ENCODE data around the gene SLC22A23. TPM values are rescaled to one million over a fixed set of nuclear protein-coding genes. Genes with fewer than 3 reads are reported as not detected.

The SLC22A23 gene
- total RNA-seq, 2 experiments from 2014 or later: not detected

GRCh38 chr6:3426091-3426926 is 30.5 kb downstream of the SLC22A23 start:
- Histone ChIP-seq H3K9me2 (ENCODE audit: insufficient read depth, low read length) (no peaks in the 10 kb centered on the region), H4K20me1 (ENCODE audit: insufficient read depth, low read length) (no peaks in the 10 kb centered on the region), H3K4me3 (ENCODE audit: low read depth, low read length, poor library complexity, severe bottlenecking) (no peak overlapping the region), H3K27ac (ENCODE audit: low read depth, low read length, poor library complexity, severe bottlenecking) (no peak overlapping the region), H3K36me3 (ENCODE audit: insufficient read depth, low read length) (no peaks in the 10 kb centered on the region), H3K4me1 (ENCODE audit: insufficient read depth, low read length, poor library complexity, severe bottlenecking) (no peaks in the 10 kb centered on the region), H2AFZ (ENCODE audit: low read length) (no peak overlapping the region), H3K9me3 (ENCODE audit: low read length) (no peaks in the 10 kb centered on the region), H3K4me2 (ENCODE audit: low read length) (no peak overlapping the region), H3K79me2 (ENCODE audit: insufficient read depth, low read depth, low read length) (no peaks in the 10 kb centered on the region)
- intact Hi-C loops (cut with micrococcal nuclease; ENCODE audit: unreplicated experiment): no loop called here
- CTCF ChIA-PET (ENCODE audit: unreplicated experiment): no interaction called here
- TF ChIP-seq CTCF (conservative IDR thresholded peaks at IDR 0.05; ENCODE audit: low read length): no peak
- TF ChIP-seq EZH2phosphoT487 (IDR thresholded peaks at IDR 0.05; ENCODE audit: borderline replicate concordance, low read depth, low read length): no peak
- POLR2A ChIA-PET: no interaction called here
- BruUV-seq (replicated peaks): no TSS peak
- DNase-seq (ENCODE audit: low spot score): no peak

GRCh38 chr6:3425574-3425973 is 31.3 kb downstream of the SLC22A23 start:
- Histone ChIP-seq H3K9me3 (ENCODE audit: low read length) (no peaks in the 10 kb centered on the region), H3K79me2 (ENCODE audit: insufficient read depth, low read depth, low read length) (no peaks in the 10 kb centered on the region), H3K36me3 (ENCODE audit: insufficient read depth, low read length) (no peaks in the 10 kb centered on the region), H4K20me1 (ENCODE audit: insufficient read depth, low read length) (no peaks in the 10 kb centered on the region), H3K4me3 (ENCODE audit: low read depth, low read length, poor library complexity, severe bottlenecking) (no peak overlapping the region), H3K4me1 (ENCODE audit: insufficient read depth, low read length, poor library complexity, severe bottlenecking) (no peaks in the 10 kb centered on the region), H3K4me2 (ENCODE audit: low read length) (no peak overlapping the region), H2AFZ (ENCODE audit: low read length) (no peak overlapping the region), H3K27ac (ENCODE audit: low read depth, low read length, poor library complexity, severe bottlenecking) (no peak overlapping the region), H3K9me2 (ENCODE audit: insufficient read depth, low read length) (no peaks in the 10 kb centered on the region)
- CTCF ChIA-PET (ENCODE audit: unreplicated experiment): no interaction called here
- no TSS peak for BruUV-seq (replicated peaks)
- intact Hi-C loops (cut with micrococcal nuclease; ENCODE audit: unreplicated experiment): no loop called here
- DNase-seq (ENCODE audit: low spot score): no peak
- TF ChIP-seq CTCF (conservative IDR thresholded peaks at IDR 0.05; ENCODE audit: low read length) (no peak), EZH2phosphoT487 (IDR thresholded peaks at IDR 0.05; ENCODE audit: borderline replicate concordance, low read depth, low read length) (no peak)
- POLR2A ChIA-PET: no interaction called here

GRCh38 chr6:3424185-3424927 is 32.5 kb downstream of the SLC22A23 start:
- POLR2A ChIA-PET: no interaction called here
- no TSS peak for BruUV-seq (replicated peaks)

More at GRCh38 chr6:3424185-3424927, 32.5 kb downstream of the SLC22A23 start:
- H3K27ac ChIP-seq (ENCODE audit: low read depth, low read length, poor library complexity, severe bottlenecking): no peak overlapping the region
- CTCF ChIA-PET (ENCODE audit: unreplicated experiment): no interaction called here
- no peaks in the 10 kb centered on the region for H3K9me3 ChIP-seq (ENCODE audit: low read length)
- no peaks in the 10 kb centered on the region for H4K20me1 ChIP-seq (ENCODE audit: insufficient read depth, low read length)
- no peak for DNase-seq (ENCODE audit: low spot score)
- TF ChIP-seq EZH2phosphoT487 (IDR thresholded peaks at IDR 0.05; ENCODE audit: borderline replicate concordance, low read depth, low read length) (no peak), CTCF (conservative IDR thresholded peaks at IDR 0.05; ENCODE audit: low read length) (no peak)
- no peaks in the 10 kb centered on the region for H3K4me1 ChIP-seq (ENCODE audit: insufficient read depth, low read length, poor library complexity, severe bottlenecking)
- intact Hi-C loops (cut with micrococcal nuclease; ENCODE audit: unreplicated experiment): no loop called here
- H3K4me2 ChIP-seq (ENCODE audit: low read length): no peak overlapping the region
- no peaks in the 10 kb centered on the region for H3K36me3 ChIP-seq (ENCODE audit: insufficient read depth, low read length)
- no peak overlapping the region for H2AFZ ChIP-seq (ENCODE audit: low read length)
- no peak overlapping the region for H3K4me3 ChIP-seq (ENCODE audit: low read depth, low read length, poor library complexity, severe bottlenecking)
- no peaks in the 10 kb centered on the region for H3K9me2 ChIP-seq (ENCODE audit: insufficient read depth, low read length)
- no peaks in the 10 kb centered on the region for H3K79me2 ChIP-seq (ENCODE audit: insufficient read depth, low read depth, low read length)
